Activated T-cell treated with anti-CD3 and anti-CD28 coated beads, Interleukin-2, amount 50 U/mL, for 4 hours (primary cell): ENCODE data around the gene GRID1. TPM values are rescaled to one million over a fixed set of nuclear protein-coding genes. Genes with fewer than 3 reads are reported as not detected.
"Not testable (repeated sequence)": the region's sequence is repeated elsewhere in the genome, so short reads cannot be mapped to it uniquely, and the experiment has no call there.

Experiments
- ATAC-seq, 2 donors: fragments of 200-7000 bp; cut with Tn5 transposase; one replicate each; pipeline ENCODE4 v1.10.0; 2021
- DNase-seq: peaks from one replicate; pipeline ENCODE4 v3.0.0-alpha.2; 2020
- H3K27me3 Mint-ChIP-seq: one replicate; pipeline ENCODE4 v1.8.0; 2021; ENCODE audit warnings: low read depth, mixed read lengths
- H3K36me3 Mint-ChIP-seq: one replicate; pipeline ENCODE4 v1.8.0; 2022; ENCODE audit warnings: mixed read lengths; ENCODE audit not compliant: insufficient read depth
- H3K4me1 Mint-ChIP-seq: one replicate; pipeline ENCODE4 v1.8.0; 2021; ENCODE audit warnings: low read depth, mixed read lengths
- H3K4me3 Mint-ChIP-seq: one replicate; pipeline ENCODE4 v1.8.0; 2021; ENCODE audit warnings: mild to moderate bottlenecking, moderate library complexity, mixed read lengths
- H3K9me3 Mint-ChIP-seq: one replicate; pipeline ENCODE4 v1.8.0; 2021; ENCODE audit warnings: mixed read lengths
- total RNA-seq, 3 donors: library from RNA; stranded (reverse); gene quantifications; one replicate each; pipeline ENCODE4 v1.2.1, GENCODE V29; 2021

The GRID1 gene
- total RNA-seq, 3 donors from 2014 or later, result not detected

DNA sequence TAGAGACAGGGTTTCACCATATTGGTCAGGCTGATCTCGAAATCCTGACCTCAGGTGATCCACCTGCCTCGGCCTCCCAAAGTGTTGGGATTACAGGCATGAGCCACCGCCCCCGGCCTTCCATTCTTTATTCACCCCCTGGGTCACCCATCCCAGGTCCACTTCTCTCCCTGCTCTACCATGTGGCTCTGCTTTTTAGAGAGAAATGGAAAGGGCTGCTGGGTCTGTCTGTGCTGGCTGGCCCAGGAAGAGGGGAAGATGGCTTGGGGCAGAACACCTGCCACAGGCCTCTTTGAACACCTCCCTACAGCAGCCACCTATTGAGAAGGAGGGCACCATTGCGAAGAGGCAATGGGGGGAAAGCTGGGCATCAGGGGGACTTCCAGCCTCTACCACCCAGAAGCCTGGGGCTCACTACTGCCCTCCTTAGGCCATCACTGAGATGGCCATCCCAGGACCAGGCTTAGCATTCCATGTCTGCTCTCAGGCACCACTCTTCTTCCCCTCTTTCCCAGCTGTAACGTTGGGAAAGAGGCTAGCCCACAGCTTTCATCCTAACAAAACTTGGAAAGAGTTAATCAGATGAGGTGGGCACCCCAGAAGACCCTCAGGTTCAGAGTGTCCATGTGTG lies 256.3 kb downstream of the GRID1 start:
- no peaks in the 10 kb centered on the region for H3K36me3 Mint-ChIP-seq
- DNase-seq, result no peak

DNA sequence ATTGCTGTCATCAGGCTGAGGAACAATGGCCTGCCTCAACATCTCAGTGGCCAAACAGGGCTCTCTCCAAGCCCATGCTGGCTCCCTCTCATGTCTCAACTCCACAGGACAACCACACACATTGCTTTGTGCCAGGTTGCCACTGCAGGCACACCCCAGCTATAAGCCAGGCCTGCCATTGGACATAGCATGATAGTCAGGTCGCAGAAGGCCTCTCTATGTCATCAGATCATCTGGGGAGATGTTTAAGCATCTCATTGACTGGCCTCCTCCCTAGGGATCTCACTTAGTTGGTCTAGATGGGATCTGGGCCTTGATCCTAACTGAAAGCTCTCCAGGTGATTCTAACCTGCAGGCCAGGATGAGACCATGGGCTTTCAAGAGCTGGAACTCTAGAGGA lies 257.2 kb downstream of the GRID1 start:
- no peak overlapping the region for H3K4me3 Mint-ChIP-seq
- no peaks in the 10 kb centered on the region for H3K9me3 Mint-ChIP-seq
- no peaks in the 10 kb centered on the region for H3K36me3 Mint-ChIP-seq
- H3K27me3 Mint-ChIP-seq, result no peaks in the 10 kb centered on the region
- no peaks in the 10 kb centered on the region for H3K4me1 Mint-ChIP-seq
- no peak for ATAC-seq
- DNase-seq, result no peak

More for the DNA sequence above, 256.3 kb downstream of the GRID1 start:
- ATAC-seq, result no peak
- Mint-ChIP-seq H3K4me1 (no peaks in the 10 kb centered on the region), H3K27me3 (no peaks in the 10 kb centered on the region), H3K9me3 (no peaks in the 10 kb centered on the region), H3K4me3 (no peak overlapping the region)

DNA sequence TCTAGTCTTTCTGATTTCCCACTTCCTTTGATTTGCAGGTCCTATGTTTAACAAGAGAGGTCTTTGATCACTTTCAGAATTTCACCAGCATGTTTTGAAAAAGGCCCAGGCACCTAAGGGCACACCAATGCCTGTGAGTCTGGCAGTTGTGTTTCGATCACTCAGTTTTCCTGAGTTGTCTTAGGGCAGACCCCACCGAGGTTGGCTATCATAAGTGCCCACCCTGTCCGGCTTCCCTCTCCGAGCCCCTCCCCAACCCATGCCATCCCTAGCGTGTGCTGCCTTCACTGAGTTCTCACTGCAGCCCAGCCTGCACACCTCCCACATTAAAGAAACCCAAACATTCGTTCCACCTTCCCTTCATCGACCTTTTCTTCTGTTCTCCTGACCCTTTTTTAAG lies 257.9 kb downstream of the GRID1 start:
- H3K27me3 Mint-ChIP-seq, result no peaks in the 10 kb centered on the region
- no peaks in the 10 kb centered on the region for H3K36me3 Mint-ChIP-seq
- DNase-seq (no peak), ATAC-seq (no peak)
- H3K9me3 Mint-ChIP-seq, result no peaks in the 10 kb centered on the region
- no peaks in the 10 kb centered on the region for H3K4me1 Mint-ChIP-seq
- no peak overlapping the region for H3K4me3 Mint-ChIP-seq

DNA sequence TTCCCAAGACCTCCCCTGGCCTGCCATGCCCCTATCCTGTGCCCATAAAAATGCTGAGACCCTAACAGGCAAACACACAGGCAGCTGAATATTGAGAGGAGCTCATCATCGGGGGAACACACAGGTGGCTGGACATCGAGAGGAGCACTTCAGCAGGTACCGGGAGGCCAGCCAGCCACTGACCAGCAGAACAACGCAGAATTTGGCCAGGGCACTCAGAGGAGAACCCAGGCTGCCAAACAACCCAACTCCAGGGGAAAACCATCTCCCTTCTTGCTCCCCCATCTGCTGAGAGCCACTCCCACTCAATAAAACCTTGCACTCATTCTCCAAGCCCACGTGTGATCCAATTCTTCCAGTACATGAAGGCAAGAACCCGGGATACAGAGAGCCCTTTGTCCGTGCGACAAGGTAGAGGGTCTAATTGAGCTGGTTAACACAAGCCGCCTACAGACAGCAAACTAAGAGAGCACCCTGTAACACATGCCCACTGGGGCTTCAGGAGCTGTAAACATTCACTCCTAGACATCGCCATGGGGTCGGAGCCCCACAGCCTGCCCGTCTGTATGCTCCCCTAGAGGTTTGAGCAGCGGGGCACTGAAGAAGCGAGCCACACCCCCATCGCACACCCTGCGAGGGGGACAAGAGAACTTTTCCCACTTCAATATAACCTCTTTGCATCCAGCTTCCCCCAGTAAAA lies 258.8 kb downstream of the GRID1 start:
- not testable (repeated sequence) for H3K27me3 Mint-ChIP-seq, H3K36me3 Mint-ChIP-seq, H3K9me3 Mint-ChIP-seq

DNA sequence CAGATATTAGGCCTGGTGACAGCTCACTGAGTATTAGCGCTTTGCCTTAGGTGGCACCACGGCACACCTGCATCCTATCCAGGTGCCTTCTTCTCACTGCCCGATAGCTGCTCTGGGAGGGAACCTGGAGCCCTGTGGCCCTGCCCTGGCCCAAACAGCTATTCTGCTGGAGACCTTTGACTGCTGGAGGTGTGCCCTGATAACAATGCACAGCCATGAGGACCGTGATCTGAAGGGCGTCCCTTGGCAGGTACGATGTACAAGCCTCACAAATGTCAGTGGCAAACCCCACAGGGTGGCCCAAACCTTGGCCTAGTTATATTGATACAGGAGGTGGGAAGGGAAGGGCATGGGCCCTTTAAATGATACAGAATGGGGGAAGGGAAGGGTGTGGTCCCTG lies 259.5 kb downstream of the GRID1 start:
- ATAC-seq, result no peak
- Mint-ChIP-seq H3K36me3 (no peaks in the 10 kb centered on the region), H3K9me3 (no peaks in the 10 kb centered on the region), H3K27me3 (no peaks in the 10 kb centered on the region), H3K4me1 (no peaks in the 10 kb centered on the region), H3K4me3 (no peak overlapping the region)
- no peak for DNase-seq

More for the DNA sequence above, 258.8 kb downstream of the GRID1 start:
- DNase-seq, ATAC-seq, H3K4me3 Mint-ChIP-seq, H3K4me1 Mint-ChIP-seq: not testable (repeated sequence)

DNA sequence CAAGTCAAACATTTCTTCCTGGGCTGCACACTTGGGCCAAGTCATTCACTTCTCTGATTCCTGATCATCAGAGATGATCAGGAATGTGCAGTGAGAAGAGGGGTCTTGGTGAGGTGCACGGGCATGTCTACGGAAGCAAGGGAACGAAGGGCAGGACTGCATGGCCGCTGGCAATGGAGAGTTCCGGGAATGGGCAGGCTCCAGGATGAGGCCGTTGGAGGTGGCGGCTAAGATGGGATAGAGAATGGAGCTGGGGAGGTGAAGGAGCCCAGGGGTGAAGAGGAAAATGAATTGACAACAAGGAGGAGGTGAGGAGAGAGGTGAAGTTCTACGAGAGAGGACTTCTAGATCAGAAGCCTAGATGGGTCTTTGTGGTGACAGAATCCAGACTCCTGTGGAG lies 260.0 kb downstream of the GRID1 start:
- no peaks in the 10 kb centered on the region for H3K27me3 Mint-ChIP-seq
- no peaks in the 10 kb centered on the region for H3K4me1 Mint-ChIP-seq
- no peak for ATAC-seq
- no peak for DNase-seq
- no peaks in the 10 kb centered on the region for H3K36me3 Mint-ChIP-seq
- H3K9me3 Mint-ChIP-seq, result no peaks in the 10 kb centered on the region
- no peak overlapping the region for H3K4me3 Mint-ChIP-seq

DNA sequence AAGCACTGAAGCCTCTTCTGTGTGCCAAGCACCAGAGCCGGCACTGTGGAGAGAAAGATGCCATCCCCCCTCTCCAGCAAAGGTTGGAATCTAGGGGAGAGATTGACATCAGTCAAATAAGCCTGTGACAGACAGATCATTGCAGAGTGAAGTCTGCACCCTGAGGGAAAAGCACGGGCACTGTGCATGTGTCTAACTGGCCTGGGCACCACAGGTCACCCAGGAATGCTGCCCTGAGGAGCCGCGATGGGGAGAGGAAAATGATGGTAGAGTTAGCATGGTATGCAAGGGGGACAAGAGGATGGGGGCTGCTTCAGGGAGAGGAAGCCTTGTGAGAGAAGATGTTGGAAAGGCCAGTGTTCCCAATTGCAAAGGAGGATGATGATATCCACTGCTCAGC lies 261.0 kb downstream of the GRID1 start:
- no peak for DNase-seq
- Mint-ChIP-seq H3K27me3 (no peaks in the 10 kb centered on the region), H3K9me3 (no peaks in the 10 kb centered on the region), H3K4me1 (no peaks in the 10 kb centered on the region), H3K36me3 (no peaks in the 10 kb centered on the region), H3K4me3 (no peak overlapping the region)
- no peak for ATAC-seq

DNA sequence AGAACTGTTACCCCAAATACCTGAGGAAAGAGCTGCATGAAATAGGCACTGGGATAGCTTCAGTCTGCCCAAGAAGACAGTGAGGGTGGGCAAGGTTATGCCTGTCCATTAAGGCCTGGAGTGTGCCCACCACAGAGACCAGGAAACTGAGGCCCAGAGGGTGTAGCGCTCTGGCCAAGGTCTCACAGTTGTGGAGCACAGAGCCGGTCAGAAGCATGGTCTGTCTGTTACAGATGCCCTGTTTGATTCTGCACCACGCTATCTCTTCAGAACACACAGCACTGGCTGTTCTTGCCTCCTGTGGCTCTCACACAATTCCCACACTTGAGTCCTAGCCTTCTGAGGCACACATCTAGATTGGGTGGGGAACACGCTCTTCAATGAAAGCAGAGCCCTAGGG lies 261.4 kb downstream of the GRID1 start:
- Mint-ChIP-seq H3K27me3 (no peaks in the 10 kb centered on the region), H3K4me3 (no peak overlapping the region), H3K9me3 (no peaks in the 10 kb centered on the region), H3K4me1 (no peaks in the 10 kb centered on the region), H3K36me3 (no peaks in the 10 kb centered on the region)
- DNase-seq (no peak), ATAC-seq (no peak)

DNA sequence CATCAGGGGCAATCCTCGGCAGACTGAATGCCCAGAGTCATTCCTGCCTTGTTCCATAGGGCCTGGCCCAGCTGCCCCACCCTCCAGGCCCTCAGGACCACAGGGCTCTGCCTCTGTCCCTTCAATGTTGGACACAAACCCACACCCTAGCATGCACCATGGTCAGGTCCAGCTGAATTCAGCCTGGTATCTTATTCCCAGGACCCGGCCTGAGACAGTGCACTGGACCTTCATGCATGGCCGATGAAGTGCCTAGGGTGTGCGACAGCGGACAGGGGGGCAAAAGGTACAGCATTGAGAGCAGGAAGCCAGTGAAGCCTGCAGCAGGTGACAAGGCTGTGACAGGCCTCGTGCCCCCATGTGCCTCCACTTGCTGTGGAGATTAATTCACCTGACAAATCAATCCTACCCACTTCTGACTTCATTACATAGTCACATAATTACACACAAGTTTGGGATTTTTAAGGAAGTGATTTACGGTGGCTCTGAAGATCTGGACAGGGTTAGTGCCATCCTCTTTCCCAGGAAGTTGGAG lies 261.9 kb downstream of the GRID1 start:
- DNase-seq (no peak), ATAC-seq (no peak)
- H3K27me3 Mint-ChIP-seq, result no peaks in the 10 kb centered on the region
- no peaks in the 10 kb centered on the region for H3K4me1 Mint-ChIP-seq
- H3K9me3 Mint-ChIP-seq, result no peaks in the 10 kb centered on the region
- no peak overlapping the region for H3K4me3 Mint-ChIP-seq
- H3K36me3 Mint-ChIP-seq, result no peaks in the 10 kb centered on the region

DNA sequence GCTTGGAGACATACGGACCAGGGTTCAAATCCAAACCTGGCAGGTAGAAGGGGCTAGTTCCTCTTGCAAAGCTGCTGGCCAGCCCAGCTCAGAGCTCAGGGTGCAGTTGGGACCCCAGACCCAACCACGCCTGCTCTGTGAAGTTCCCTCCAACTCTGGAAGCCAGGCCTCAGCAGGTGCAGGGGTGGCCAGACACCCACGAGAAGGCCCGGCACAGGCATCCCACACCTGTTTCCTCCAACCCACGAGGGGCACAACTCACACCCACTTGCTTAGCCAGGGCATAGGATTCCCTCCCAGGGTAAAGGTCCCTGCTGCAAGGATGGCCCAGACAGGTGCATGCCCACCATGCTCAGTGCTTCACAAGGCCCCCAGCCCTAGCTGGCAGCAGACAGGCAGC lies 262.4 kb downstream of the GRID1 start:
- no peak overlapping the region for H3K4me3 Mint-ChIP-seq
- DNase-seq (no peak), ATAC-seq (no peak)
- H3K4me1 Mint-ChIP-seq, result no peaks in the 10 kb centered on the region
- no peaks in the 10 kb centered on the region for H3K9me3 Mint-ChIP-seq
- H3K36me3 Mint-ChIP-seq, result no peaks in the 10 kb centered on the region
- no peaks in the 10 kb centered on the region for H3K27me3 Mint-ChIP-seq

DNA sequence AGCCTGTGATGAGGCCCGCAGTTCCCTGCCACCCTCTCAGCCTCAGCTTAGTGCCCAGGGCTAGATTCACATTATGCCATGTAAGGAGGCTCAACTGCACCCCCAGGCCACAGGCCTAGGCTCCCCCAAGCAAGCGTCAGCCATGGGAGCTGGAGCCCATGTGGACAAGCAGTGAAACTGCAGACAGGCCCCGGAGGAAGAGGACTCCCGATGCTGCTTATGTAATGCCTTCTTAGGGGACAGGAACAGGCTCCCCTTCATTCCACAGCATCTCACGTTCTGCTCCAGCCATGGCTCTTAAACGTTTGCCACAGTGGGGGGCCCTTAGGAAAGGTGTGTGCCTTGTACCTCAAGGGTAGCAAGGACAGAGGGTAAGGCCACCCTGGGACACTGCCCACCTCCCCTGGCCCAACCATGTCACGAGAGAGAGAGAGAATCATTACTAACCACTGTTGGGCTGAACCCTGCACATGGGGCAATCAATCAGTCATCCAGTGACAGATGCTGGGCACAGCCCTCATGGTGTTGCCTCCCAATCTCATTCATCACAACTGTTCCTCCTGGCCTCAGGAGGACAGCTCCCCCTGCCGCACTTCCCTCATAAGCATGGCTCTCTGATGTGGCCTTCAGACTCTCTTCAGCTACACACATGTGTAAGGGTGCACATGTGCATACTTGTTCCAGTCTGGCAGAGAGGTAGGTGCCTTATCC lies 263.0 kb downstream of the GRID1 start:
- H3K9me3 Mint-ChIP-seq, result no peaks in the 10 kb centered on the region
- no peak overlapping the region for H3K4me3 Mint-ChIP-seq
- H3K36me3 Mint-ChIP-seq, result no peaks in the 10 kb centered on the region
- H3K4me1 Mint-ChIP-seq, result no peaks in the 10 kb centered on the region
- ATAC-seq, result no peak
- H3K27me3 Mint-ChIP-seq, result no peaks in the 10 kb centered on the region
- no peak for DNase-seq

DNA sequence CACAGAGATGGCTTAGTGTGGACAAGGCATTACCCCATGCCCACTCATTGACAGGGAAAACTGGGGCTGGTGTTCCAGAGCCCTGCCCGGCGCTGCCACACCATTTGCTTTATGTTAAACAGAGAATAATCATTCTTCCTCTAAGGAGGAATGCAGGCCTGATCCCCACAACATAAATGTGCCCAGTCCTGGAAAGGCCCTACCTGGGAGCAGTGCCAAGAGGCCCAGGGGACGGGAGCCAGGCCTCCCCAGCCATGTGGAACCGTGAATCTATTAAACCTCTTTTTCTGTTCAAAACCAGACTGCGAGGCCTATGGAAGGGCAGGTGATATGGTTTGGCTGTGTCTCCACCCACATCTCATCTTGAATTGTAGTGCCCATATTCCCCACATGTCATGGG lies 264.1 kb downstream of the GRID1 start:
- ATAC-seq, result no peak
- Mint-ChIP-seq H3K4me3 (no peak overlapping the region), H3K27me3 (no peaks in the 10 kb centered on the region)

DNA sequence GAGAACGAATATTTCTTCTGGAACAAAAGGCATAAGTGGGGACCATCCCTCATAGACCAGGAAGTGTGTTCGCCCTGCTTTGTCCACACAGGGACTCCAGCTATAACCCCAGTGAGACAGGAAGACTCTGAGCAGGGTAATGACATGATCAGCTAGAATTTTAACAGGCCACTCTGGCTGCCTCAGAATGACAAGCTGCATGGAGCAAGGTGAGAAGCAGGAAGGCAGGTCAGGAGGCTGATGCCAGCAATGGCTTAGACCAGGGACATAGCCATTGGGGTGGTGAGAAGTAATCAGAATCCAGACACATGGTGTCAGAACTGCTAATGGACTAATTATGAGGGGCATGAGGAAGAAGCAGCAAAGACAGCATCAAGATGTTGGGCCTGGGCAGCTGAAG lies 264.6 kb downstream of the GRID1 start:
- no peak overlapping the region for H3K4me3 Mint-ChIP-seq
- no peaks in the 10 kb centered on the region for H3K9me3 Mint-ChIP-seq
- no peaks in the 10 kb centered on the region for H3K36me3 Mint-ChIP-seq
- DNase-seq (no peak), ATAC-seq (no peak)
- H3K27me3 Mint-ChIP-seq, result no peaks in the 10 kb centered on the region
- H3K4me1 Mint-ChIP-seq, result no peaks in the 10 kb centered on the region

More for the DNA sequence above, 264.1 kb downstream of the GRID1 start:
- H3K9me3 Mint-ChIP-seq, result no peaks in the 10 kb centered on the region
- no peaks in the 10 kb centered on the region for H3K36me3 Mint-ChIP-seq
- H3K4me1 Mint-ChIP-seq, result no peaks in the 10 kb centered on the region
- no peak for DNase-seq

DNA sequence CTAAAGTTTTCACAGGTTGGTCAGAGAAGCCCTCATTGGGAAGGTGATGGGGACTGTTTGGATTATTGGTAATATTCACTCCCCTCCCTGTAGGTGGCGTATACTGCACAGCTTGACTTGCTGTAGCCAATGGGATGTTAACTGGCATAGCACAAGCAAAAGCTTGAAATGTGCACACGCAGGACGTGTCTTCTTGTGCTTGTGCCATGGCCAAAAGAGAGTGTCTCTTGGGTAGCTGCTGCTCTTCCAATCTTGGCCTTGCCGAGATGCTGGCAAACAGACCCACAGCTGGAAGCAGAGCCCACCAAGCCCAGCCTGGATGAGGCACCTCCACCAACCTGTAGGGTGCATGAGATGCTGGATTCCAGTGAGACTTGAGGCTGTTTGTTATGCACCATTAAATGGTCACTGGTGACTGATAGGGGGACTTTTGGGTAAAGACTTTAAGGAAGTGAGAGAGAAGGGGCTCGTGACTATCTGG lies 266.0 kb downstream of the GRID1 start:
- no peaks in the 10 kb centered on the region for H3K27me3 Mint-ChIP-seq
- H3K4me3 Mint-ChIP-seq, result no peak overlapping the region
- H3K4me1 Mint-ChIP-seq, result no peaks in the 10 kb centered on the region
- H3K9me3 Mint-ChIP-seq, result no peaks in the 10 kb centered on the region
- no peak for DNase-seq
- no peaks in the 10 kb centered on the region for H3K36me3 Mint-ChIP-seq
- no peak for ATAC-seq
